NCI-H2081 treated with DMSO at 0.1 percent for 48 hours (cell line): Measurements from ENCODE around the gene UMODL1.
"Not testable (repeated sequence)": the region's sequence is repeated elsewhere in the genome, so short reads cannot be mapped to it uniquely, and the experiment has no call there.

Source experiments
- DNase-seq: peaks from one replicate; lab custom pipeline; 2025; lab: John Stamatoyannopoulos, UW

The UMODL1 gene

DNA sequence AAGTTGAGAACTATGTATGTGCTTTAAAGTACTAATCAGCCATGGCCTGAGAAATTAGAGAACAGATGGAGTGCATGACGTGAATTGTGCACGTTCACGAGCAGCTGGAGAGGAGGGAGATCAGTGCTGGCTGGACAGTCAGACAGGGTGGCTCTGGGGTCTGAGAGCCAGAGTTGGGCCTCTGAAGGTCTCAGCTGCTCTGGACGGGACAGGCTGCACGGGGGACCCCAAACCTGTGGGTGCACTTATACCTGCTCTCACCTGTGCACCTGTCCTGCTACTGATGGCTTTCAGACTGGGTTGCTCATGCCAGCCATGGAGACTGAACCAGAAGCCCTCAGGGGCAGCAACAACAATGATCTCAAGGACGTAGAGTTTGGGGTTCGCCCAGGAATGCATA, 43.5 kb downstream of the UMODL1 start:
- no peak for DNase-seq

DNA sequence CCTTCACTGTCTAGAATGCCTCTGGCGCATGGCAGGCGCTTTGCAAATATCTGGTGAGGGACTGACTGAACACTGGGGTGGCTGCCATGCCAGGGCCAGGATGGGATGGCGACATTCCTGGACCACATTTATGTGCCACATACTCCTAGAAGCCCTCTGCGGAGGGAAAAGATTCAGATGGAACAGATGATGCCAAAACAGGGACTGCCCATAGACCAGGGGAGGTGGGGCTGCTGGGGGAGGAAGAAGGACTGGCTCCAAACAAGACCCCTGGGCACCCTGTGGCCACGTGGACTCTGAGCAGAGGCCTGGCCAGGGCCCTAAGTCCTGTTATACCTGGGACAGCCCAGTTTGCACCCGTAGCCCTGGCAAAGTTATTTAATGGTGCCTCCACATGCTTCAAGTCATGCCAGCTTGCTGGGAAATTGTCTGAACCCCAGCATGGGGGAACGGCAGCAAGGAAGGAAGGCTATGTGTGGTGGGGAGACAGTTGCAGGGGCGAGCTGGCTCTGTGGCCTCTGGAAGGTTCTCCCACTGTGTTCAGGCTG, 44.1 kb downstream of the UMODL1 start:
- DNase-seq, result no peak

DNA sequence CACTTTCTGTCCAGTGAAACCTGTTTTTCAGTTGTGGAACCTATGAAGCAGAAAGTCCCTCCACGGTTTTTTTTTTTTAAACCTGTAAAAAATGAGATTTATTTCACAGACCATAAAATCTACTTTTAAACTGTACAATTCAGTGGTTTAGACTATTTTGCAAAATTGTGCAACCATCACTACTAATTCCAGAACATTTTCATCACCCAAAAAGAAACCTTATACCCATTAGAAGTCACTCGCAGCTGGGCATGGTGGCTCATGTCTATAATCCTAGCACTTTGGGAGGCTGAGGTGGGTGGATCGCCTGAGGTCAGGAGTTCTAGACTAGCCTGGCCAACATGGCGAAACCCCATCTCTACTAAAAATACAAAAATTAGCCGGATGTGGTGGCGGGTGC, 45.4 kb downstream of the UMODL1 start:
- DNase-seq, result not testable (repeated sequence)

DNA sequence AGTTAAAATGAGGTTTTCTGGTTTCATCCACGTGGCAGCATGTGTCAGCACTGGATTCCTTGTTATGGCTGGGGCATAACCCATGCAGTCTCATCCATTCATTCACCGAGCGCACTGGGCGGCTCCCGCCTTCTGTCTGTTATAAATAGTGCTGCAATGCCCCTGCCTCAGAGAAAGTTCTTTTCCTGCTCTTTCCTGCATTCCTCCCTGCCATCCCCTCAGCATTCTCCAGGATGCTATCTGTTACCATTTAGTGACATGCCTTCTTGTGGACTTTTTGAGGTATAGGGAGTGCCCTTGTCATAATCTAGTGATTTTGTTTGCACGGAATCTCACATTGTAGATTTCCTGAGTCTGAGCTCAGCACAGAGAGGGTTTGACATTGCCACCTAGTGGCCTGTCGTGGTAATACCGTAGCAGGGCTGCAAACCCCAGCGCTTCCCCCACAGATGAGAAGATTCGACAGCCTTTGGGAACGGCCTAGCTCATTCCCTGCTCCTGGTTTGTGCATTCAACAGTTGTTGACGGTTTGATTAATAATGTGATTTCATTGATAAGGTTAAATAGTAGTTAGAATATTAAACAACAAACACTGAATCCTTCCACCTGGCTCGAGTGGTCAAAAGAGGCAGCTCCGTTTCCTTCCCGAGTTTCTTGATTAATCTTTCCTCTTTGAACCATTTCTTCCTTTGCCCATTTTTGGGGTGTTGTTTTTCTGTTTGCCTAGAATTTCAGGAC, 46.3 kb downstream of the UMODL1 start:
- peak; percentile 28 for DNase-seq

DNA sequence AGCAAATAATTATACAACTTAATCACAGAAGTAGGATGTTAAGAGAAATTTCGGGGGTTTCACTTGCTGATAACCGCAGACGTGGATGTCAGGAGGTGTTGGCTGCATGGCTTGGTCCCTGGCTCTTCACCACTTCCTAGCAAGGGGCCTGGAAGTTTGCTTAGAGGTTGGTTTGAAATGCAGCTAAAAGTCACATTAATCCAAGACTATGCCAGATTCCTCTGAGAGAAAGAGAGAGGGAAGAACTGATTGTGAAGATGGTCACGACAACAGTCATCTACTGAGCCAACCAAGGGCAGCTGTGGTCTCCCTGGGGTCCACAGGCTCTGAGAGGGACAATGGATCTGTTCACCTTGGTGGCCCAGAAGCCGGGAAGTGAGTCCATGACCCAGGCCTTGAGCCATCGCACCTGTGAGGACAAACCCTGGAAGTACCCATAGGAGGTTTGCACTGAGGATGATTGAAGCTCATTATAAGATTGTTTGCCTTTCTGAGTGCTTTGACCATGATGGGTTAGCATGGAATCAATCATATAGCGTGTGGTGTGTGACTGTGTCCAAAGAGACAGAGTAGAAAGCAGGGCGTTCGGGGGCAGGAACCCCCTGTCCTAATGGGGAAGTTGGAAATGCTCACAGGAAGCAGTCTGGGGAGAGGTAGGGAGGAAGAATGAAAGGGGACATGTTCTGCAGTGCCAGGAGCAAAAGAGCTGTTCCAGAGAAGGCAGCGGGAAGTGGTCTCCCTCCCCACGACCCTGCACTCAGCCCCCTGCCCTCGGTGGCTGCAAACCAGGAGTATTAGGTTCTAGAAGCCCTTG, 47.1 kb downstream of the UMODL1 start:
- no peak for DNase-seq

DNA sequence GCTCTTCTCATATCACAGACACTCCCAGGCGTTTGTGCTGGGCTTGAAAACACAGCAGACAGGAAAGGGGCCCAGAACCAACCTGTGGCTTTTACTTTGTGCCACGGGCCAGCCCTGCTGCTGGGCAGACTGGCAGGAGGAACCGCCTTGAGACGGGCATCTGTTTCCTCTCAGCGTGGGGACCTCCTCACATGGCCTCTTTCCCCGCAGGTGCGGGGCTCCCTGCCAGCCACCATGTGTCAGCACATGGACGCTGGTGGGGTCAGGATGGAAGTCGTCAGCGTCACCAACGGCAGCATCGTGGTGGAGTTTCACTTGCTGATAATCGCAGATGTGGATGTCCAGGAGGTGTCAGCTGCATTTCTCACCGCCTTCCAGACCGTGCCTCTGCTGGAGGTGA, 47.8 kb downstream of the UMODL1 start:
- no peak for DNase-seq

DNA sequence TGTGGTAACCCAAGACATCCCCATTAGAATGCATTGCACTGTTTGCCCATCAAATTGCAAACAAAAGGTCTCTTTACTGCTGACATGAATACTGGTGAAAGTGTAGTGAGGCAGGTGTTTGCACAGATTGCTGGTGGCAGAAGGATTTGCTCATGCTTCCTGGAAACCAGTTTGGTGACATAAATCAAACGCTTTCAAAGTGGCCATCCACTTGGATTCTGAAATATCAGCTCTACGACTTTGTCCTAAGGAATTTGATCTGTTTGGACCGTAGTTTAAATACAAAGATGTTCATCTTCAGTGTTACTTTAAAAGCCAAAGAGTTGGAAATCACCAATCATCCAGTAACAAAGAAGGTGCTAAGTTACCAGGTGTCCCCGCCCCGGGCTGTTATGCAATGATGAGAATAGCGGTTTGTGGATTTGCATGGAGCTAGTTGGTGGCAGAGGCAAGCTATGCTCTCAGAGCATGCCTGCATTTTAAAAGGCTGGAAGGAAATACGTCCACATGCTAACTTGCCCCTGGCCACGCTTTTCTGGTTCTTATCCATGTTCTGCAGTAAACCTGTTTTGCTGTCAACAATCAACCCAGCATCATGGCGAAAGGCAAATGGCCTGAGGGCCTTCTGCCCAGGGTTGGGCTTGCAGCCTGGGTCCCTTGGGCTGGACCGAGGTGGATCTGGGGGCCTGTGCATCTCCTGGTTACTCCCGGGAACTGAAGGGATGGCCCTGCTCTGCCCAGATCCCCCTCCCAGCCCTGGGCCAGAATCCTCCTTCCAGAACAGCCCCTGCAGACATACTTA, 49.2 kb downstream of the UMODL1 start:
- DNase-seq, result peak; percentile 90

DNA sequence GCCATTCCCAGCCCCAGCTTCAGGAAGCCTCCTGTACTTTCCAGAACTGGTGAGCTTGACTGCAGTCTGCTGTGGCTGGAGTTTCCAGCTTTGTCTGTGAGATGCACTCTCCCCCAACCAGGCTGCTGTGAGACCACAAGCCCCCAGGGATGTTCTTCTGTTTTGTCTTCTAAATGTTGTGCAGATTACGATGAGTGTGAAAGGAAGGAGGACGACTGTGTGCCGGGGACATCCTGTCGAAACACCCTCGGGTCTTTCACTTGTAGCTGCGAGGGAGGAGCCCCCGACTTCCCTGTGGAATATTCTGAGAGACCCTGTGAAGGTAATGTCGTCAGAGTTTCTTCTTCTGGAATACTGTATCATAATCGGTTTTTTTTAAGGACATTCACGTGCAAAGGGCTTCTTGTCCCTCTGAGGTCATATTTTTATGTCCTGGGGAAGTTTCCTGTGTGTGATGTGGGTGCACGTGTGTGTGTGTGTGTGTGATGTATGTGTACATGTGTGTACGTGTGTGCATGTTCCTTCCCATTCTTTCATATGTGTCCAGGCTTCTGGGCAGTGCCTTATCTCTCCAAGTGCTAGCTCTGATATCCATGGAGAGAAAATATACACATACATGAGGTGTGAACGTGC, 49.9 kb downstream of the UMODL1 start:
- DNase-seq, result no peak

DNA sequence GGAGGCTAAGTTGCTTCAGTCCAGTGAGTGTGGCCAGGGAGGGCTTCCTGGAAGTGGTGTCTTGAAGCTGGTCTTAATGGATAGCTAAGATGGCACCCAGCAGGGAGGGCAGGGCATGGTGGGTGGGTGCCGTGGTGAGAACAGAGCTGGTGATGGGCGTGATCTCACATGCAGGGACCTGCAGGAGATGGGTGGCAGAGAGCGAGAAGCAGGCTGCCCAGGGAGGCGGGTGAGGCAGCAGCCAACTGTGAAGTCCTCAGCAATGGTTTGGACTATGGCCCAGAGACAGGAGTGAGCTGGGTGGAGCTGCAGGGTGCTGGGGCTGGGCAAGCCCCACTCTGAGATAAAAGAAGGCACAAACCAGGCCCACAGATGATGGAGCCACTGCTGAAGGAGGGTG, 50.7 kb downstream of the UMODL1 start:
- DNase-seq, result no peak

DNA sequence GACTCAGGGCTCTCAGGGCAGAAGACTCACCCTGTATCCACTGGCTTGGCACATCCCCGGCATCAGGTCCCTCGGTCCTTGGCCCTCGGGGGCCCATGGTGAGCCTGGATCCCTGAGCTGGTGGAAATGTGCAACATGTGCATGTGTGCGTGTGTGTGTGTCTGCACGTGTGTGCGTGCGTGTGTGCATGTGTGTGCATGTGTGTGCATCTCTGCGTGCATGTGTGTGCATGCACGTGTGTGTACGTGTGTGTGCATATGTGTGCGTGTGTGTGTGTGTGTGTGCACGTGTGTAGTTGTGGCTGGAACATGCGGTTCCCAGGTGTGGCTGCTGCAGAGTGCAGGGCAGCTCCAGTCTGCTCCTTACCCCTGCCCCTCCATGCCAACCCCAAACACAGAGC, 51.3 kb downstream of the UMODL1 start:
- no peak for DNase-seq

DNA sequence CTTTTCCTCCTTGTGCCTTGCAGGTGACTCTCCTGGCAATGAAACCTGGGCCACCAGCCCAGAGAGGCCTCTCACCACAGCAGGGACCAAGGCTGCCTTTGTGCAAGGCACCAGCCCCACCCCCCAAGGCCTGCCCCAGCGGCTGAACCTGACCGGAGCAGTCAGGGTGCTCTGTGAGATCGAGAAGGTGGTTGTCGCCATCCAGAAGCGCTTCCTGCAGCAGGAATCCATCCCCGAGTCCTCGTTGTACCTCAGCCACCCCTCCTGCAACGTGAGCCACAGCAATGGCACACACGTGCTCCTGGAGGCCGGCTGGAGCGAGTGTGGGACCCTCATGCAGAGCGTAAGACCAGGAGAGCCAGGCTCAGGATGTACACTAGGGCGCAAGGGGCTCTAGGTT, 51.7 kb downstream of the UMODL1 start:
- no peak for DNase-seq

DNA sequence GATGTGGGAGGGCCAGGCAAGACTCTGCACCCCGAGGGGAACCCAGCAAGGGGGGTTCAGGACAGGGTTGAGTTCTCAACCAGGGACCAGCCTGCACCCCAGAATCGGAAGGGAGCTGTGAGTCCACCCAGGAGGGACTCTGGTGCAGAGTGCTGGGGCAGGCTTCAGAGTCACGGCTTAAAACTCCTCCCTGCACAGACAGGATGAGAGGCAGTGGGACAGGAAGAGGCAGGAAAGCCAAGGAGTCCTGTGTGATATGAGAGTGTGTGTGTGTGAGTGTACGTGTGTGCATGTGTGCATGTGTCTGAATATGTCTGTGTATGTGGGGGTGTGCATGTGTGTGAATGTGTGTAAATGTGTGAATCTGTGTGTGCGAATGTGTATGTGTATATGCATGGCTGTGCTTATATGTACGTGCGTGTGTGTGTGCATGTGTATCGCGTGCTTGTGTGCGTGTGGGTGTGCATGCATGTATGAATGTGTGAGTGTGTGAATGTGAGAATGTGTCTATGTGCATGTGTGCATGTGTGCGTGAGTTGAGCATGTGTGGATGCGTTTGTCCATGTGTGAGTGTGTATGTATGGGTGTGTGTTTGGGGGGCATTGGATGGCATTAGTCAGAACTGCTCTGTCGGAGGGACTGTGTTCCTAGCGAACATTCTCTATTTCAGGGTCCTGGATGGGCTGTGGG, 52.2 kb downstream of the UMODL1 start:
- DNase-seq, result no peak

DNA sequence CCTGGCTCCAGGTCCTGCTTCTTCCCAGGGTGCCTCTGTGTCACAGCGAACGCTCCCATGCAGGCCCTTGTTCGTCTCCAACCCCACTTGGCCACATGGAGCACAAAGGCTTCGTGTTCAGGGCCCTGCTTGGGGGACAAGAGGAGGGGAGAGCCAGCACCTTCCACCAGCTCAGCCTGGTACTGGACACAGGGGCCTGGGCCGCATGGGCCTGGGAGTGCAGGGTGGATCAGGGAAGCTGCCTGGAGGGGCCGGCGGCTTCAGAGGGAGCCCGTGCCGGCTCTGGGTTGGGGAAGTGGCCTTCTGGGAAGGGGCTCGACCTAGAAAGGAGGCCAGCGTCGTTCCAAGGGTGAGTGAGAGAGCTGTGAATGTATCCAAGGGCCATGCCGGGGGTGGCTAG, 53.0 kb downstream of the UMODL1 start:
- no peak for DNase-seq

DNA sequence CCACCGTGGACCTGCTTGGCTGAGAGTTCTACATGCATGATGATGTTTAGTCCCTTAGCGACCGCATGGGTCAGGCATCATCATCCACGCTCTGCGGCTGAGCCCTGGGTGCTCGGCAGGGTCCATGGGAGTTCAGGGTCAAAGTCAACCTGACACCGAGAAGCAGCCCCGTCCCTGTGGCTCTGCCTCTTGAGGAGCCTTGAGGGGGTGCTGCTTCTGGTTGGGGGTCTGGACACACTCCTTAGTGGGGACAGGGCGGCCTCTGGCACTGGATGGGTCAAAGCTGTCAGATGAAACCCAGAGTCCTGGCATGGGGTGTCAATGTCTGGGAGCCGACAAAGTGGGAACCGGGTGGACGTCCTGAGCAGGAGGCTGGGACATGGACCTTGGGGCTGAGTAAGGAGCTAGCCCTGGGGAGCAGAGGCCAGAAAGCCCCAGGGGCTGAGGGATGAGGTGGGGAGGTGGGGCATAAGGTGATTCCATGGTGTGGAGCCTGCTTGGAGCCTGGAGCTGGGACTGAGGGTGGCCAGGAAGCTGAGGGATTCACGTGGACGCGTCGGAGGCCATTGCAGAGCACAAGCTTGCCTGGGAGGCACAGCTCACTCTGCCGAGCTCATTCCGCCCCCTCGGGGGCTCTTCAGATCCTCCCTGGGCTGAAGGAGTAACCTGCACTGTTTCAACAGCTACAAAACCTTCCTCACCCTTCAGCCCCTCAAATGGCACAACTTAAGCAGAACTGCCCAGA, 53.9 kb downstream of the UMODL1 start:
- DNase-seq, result no peak

DNA sequence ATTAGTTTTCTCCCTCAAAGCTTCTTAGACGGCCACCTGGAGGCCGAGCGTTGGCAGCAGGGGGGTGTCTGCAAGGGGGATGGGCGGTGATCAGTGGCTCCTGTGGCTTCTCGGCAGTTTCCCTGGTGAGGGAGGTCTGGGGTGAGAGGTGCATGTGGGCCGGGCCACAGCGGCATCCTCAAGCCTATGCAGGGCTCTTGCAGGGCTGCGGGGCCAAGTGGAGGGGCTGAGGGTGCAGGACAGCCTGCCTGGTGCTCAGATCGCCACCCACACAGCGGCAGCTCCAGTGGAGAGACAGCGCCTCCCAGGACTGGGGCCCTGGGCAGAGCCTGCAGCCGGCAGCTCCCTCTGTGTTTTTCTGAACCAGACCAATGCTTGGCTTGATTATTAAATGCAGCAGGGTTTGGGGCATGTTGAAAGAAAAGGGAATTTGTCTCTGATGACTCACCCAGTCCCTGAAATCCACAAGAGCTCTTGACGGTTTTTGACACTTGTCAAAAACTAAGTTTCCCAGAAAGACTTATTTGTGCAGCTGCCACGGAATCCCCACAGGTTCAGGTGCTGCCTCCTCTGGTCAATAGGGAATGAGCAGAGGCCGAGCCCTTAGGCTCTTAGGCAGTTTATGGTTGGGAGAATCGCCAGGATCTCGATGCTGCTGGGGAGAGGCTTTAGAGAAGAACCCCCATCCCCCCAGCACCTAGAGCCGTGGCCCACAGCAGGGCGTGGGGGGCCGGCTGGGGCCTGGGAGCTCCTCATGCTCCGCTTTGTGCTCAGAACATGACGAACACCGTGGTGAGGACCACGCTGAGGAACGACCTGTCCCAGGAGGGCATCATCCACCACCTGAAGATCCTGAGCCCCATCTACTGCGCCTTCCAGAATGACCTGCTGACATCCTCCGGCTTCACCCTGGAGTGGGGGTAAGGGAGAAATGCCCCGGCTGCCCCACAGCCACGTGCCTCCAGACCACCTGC, 54.7 kb downstream of the UMODL1 start:
- DNase-seq, result no peak

DNA sequence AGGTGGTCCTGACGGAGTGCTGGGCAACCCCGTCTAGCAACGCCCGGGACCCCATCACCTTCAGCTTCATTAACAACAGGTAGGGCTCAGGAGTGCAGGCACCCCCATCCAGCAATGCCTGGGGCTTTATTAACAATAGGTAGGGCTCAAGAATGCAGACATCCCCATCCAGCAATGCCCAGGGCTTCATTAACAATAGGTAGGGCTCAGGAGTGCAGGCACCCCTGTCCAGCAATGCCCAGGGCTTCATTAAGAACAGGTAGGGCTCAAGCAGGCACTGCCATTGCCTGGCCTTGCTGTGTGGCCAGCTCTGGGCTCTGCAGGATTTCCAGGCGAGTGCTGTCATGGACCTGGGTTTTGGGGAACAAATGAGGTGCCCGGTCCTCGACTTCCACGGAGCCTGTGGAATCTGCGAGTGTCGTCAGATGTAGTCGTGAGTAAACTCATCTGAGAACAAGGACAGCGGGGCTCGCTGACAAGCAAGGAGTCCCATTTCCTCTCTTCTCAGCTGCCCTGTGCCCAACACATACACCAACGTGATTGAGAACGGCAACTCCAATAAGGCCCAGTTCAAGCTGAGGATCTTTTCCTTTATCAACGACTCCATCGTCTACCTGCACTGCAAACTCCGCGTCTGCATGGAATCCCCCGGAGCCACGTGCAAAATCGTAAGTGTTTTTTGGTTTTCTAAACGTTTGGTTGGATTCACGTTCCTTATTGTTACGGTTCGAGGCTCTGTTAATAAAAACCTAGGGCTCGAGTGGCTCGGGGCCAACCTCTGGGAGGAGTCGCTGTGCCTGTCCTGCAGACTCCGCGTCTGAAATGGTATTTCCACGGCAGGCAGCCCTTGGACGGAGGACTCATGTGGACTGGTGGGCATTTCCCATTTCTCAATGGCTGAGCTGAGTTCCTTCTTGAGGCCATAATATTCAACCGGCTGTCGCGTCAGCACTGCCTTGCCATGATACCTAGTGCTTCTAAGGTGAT, 56.3 kb downstream of the UMODL1 start:
- no peak for DNase-seq

DNA sequence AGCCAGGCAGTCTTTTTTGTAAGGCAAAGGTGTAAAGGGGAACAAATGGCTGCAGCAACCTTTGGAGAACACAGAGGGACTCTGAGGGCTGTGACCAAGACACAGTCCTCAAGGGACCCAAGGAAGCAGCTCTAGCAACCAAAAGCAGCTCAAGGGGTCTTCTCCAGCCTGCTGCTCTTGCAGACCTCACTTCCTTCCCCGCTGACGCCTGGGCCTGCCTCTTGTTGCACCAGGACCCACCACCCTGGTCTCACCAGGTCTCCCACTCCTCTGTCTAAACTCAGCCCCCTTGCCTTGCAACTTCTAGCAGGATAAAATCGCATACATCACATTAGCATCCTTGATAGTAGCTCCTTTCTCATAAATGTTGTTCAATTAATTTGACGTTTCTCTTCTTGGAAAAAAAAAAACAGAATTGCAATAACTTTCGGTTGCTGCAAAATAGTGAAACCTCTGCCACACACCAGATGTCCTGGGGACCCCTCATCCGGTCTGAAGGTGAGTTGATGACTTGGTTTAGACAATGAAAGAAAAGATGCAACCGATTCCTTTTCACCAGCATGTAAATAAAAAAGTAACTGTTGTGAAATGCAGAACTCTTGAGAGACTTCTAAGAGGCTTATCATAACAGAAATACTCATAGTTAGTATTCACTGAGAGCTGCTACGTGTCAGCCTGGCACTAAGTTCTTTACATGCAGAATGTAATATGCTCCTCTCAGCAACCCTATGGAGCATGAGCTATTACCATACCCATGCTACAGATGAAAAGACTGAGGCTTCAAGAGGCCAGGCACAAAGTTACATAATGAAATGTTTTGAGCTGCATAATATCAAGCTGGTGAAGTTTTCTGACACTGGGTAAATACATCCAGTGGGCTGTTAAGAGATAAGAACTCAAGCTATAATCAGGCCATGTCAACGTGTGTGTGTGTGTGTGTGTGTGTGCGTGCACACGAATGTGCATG, 58.5 kb downstream of the UMODL1 start:
- no peak for DNase-seq
